Left forelimb (tissue), 1 donor: ENCODE measurements around the gene ATP10A.
"Not testable (repeated sequence)": the region's sequence is repeated elsewhere in the genome, so short reads cannot be mapped to it uniquely, and the experiment has no call there.

ENCODE experiments used
- DNase-seq: peaks from one replicate; pipeline ENCODE4 v3.0.0-alpha.2; 2018; ENCODE audit warnings: low spot score

ATP10A gene

DNA sequence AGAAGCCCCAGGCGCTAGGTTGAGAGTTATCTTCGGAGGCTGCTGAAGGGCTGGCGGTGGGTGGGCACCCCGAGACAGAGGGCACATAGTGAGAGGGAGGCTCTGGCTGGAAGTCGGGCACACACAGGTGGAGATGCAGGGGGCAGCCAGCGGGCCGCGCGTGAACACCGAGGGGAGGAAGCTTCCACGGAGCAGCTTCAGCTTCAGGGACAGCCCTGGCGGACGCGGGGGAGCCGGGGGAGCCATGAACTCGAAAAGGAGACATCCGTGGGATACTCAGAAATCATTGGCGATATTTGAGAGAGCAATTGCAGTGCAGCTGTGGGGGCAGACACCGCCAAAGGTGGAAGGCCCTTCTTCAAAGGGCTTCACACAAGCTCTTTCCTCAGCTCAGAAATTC, 204.6 kb downstream of the ATP10A start:
- DNase-seq = no peak

DNA sequence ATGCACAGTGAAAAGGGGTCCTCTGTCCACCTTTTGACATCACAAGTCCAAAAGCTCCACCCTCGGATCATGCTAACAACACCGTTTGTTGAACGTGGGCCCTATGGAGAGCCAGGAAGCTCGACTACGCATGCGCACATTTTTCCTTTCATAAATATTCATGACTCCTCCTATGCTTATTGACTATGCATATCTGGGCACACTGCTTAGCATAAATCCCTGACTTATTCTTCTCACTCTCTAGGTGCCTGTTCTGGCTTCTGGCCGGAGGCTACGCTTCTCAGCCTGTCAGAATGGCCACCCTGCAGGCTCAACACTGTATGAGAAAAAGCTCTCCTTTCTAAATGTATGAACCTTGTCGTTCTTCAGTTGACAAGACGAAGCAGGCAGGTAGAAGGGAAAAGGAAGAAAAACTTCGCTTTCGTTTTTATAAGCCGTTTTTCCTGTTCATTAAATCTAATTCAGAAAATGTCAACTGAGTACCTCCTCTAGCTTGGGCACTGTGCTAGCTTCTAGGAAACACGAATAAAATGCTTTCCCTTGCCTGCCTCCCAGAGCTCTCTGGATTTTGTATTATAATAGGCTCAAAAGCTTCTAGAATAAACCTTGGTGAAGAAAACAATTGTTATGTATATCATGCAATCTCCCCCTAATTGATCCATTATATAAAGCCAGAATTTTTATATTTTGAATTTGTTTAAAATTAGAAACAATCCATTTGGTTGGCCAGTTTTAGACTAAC, 207.7 kb downstream of the ATP10A start:
- DNase-seq = no peak

DNA sequence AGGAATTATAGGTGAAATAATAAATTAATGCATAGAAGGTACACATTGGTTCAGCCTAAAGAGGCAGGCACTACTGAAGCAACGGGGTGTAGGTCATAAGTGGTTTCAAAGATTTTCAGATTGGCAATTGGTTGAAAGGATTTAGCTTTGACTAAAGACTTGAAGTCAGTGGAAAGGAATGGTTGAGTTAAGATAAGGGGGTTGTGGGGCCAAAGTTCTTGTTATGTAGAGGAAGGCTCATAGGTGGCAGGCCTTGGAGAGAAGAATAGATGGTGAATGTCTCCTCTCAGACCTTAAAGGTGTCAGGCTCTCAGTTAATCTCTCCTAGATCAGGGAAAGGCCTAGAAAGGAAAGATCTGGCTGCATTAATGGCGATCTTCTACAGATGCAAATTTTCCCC, 209.8 kb downstream of the ATP10A start:
- DNase-seq = no peak

GRCh38 chr15:25652704-25653103, 210.4 kb downstream of the ATP10A start:
- no peak for DNase-seq

DNA sequence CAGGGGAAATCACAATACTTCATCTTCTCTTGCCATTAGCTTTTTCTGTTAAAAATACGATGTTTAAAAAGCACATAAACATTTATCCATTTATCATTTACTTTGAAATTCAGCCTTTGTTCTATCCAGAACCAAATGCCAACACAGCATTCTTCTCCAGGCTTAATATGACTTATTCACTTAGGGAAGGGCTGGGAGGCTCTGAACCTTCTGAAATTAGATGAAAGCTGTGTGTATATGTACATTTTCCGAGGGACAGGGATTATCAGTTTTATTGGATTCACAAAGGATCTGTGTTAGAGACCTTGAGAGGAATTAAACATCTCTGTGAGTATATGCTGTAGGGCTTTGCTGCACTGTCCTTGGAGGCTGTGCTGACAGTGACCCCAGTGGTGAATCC, 213.7 kb downstream of the ATP10A start:
- no peak for DNase-seq

DNA sequence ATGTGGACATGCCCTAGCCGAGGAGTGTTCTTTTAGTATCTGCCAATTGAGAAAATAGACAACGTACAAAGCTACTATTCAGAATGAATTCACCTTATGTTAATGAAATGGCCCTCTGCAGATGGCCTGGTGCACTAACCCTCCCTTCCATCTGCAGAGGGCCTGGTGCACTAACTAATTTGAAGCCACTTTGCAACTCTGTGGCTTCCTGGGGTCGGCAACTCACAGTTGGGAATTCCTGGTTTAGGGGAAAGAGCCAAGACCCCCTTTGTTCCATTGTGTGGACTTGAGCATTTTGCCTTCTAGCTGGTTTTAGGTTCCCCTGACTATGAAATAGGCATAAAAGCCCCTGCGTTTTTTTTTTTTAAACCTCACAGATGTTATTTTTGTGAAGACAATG, 220.0 kb downstream of the ATP10A start:
- DNase-seq = no peak

GRCh38 chr15:25641762-25642161, 221.4 kb downstream of the ATP10A start:
- no peak for DNase-seq

DNA sequence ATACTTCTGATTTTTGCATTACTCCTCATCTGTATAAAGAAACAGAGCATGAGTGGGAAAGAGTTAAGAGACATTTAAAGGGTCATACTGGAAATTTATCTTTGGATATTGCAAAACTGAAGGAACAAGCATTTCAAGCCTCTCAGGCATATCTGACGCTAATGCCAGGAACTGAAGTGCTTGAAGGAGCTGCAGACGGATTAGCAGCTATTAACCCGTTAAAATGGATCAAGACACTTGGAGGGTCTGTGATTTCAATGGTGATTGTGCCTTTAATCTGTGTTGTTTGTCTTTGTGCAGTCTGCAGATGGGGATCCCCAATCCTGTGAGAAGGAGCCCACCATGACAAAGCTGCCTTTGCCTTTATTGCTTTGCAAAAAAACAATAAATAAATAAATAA, 221.8 kb downstream of the ATP10A start:
- no peak for DNase-seq

DNA sequence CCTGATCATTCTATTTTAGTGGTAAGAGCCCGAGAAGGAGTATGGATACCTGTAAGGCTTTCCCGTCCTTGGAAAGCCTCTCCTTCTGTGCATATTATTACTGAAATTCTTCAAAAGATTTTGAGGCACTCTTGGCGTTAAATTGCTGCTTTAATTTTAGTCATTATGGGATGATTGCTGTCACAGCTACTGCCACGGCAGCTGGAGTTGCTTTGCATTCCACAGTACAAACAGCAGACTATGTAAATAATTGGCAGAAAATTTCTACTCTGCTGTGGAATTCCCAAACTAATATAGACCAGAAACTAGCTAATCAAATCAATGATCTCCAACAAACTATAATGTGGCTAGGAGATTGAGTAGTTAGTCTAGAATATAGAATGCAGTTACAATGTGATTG, 222.2 kb downstream of the ATP10A start:
- not testable (repeated sequence) for DNase-seq

GRCh38 chr15:25640381-25640780, 222.7 kb downstream of the ATP10A start:
- DNase-seq = no peak

- not testable (repeated sequence) for DNase-seq
These were observed 226.6 kb downstream of the ATP10A start for GRCh38 chr15:25636486-25636885.

GRCh38 chr15:25635191-25635590, 227.9 kb downstream of the ATP10A start:
- no peak for DNase-seq

- no peak for DNase-seq
These were observed 229.3 kb downstream of the ATP10A start for GRCh38 chr15:25633862-25634261.

GRCh38 chr15:25631971-25632370, 231.2 kb downstream of the ATP10A start:
- DNase-seq = no peak
